Mammary epithelial cell (primary cell): ENCODE results near the gene C2CD2.

ENCODE experiments used
- EZH2 ChIP-seq: IDR thresholded peaks from 2 replicates; pipeline ENCODE4 v1.6.1; 2012; ENCODE audit warnings: low read length, inconsistent platforms, borderline replicate concordance
- TF ChIP-seq, protein P1 (sequence below), 2 donors: IDR thresholded peaks in 1 of 2; conservative IDR thresholded peaks in 1 of 2; 2 replicates each; pipeline ENCODE4 v1.5.1; 2011 to 2012; ENCODE audit warnings: inconsistent platforms in 2 of 2, low read length in 2 of 2, mild to moderate bottlenecking in 2 of 2, control low read depth in 1 of 2, low read depth in 1 of 2; ENCODE audit not compliant: insufficient read depth in 1 of 2; ENCODE audit errors: extremely low read depth in 1 of 2

DNA sequence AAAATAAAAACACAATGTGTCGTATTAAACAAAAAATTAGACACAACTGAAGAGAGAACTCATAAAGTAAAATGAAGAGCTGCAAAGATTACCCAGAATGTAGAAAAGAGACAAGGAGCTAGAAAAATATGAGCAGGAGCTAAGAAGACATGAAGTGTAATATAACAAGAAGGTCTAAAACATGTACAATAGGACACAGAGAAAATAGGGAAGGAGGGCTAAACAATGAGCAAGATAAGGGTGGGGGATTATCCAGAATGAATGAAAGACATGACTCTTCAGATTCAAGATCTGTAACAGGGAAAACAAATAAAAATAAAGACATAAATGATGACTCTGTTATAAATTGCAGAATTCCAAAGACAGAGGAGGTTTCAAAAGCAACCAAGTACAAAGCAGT is 112.9 kb downstream of the C2CD2 start:
- TF ChIP-seq, protein P1, sequence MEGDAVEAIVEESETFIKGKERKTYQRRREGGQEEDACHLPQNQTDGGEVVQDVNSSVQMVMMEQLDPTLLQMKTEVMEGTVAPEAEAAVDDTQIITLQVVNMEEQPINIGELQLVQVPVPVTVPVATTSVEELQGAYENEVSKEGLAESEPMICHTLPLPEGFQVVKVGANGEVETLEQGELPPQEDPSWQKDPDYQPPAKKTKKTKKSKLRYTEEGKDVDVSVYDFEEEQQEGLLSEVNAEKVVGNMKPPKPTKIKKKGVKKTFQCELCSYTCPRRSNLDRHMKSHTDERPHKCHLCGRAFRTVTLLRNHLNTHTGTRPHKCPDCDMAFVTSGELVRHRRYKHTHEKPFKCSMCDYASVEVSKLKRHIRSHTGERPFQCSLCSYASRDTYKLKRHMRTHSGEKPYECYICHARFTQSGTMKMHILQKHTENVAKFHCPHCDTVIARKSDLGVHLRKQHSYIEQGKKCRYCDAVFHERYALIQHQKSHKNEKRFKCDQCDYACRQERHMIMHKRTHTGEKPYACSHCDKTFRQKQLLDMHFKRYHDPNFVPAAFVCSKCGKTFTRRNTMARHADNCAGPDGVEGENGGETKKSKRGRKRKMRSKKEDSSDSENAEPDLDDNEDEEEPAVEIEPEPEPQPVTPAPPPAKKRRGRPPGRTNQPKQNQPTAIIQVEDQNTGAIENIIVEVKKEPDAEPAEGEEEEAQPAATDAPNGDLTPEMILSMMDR (conservative IDR thresholded peaks at IDR 0.05 in 1 of 2, IDR thresholded peaks at IDR 0.05 in 1 of 2; ENCODE audit: extremely low read depth in 1 of 2, insufficient read depth in 1 of 2, low read depth in 1 of 2, low read length in 2 of 2) = no peak
- TF ChIP-seq EZH2 = no peak
